Measurements from ENCODE around the gene TMTC4. TPM values are rescaled to one million over a fixed set of nuclear protein-coding genes. Genes with fewer than 3 reads are reported as not detected.
A peak's percentile ranks its signal among the peaks of the same experiment; 100 is the strongest.

The TMTC4 gene
- total RNA-seq, 1 experiment from 2014 or later, result 14.6 TPM

GRCh38 chr13:100596516-100596915 is 78.1 kb downstream of the TMTC4 start:
- no peaks in the 10 kb centered on the region for H3K9me3 ChIP-seq (ENCODE audit: control insufficient read depth, insufficient read depth, low read depth, low read length)
- ChIA-PET POLR2A (no interaction called here), CTCF (no interaction called here)
- in situ Hi-C loops (cut with HindIII; ENCODE audit: low pct_unique_long_range_greater_than_20kb, low sequenced_read_pairs) (no loop called here), intact Hi-C loops (cut with micrococcal nuclease; ENCODE audit: unreplicated experiment) (no loop called here)
- H3K27me3 ChIP-seq (ENCODE audit: control insufficient read depth, insufficient read depth, low read length), result no peaks in the 10 kb centered on the region
- ATAC-seq (no peak), DNase-seq (ENCODE audit: low read depth, low spot score) (no peak)
- H3K36me3 ChIP-seq (ENCODE audit: control insufficient read depth, insufficient read depth, low read length), result no peaks in the 10 kb centered on the region
- no peak for TF ChIP-seq REST (IDR thresholded peaks at IDR 0.05; ENCODE audit: insufficient read depth in 1 of 2, low read depth in 2 of 2, low read length in 1 of 2)
- TF ChIP-seq CTCF (IDR thresholded peaks at IDR 0.05), result no peak
- TF ChIP-seq TCF7L2 (IDR thresholded peaks at IDR 0.05; ENCODE audit: low read depth, low read length), result no peak
- no peak for TF ChIP-seq POLR2AphosphoS5 (IDR thresholded peaks at IDR 0.05; ENCODE audit: low read depth, low read length)
- no peak for TF ChIP-seq SIN3A (IDR thresholded peaks at IDR 0.05; ENCODE audit: borderline replicate concordance, insufficient read depth, low read depth, low read length)
- no peak overlapping the region for H3K27ac ChIP-seq (ENCODE audit: low read length)
- no peaks in the 10 kb centered on the region for H3K4me1 ChIP-seq (ENCODE audit: control insufficient read depth, insufficient read depth, low read length)
- BruUV-seq (replicated peaks), result no TSS peak
- H3K4me3 ChIP-seq (ENCODE audit: low read depth in 2 of 2, low read length in 2 of 2), result no peak overlapping the region

- no peak for ATAC-seq
- no peak for DNase-seq (ENCODE audit: low read depth, low spot score)
- no peak for TF ChIP-seq TCF7L2 (IDR thresholded peaks at IDR 0.05; ENCODE audit: low read depth, low read length)
- peak; percentile 45 for TF ChIP-seq CTCF (IDR thresholded peaks at IDR 0.05)
- no peaks in the 10 kb centered on the region for H3K27me3 ChIP-seq (ENCODE audit: control insufficient read depth, insufficient read depth, low read length)
- no peaks in the 10 kb centered on the region for H3K4me1 ChIP-seq (ENCODE audit: control insufficient read depth, insufficient read depth, low read length)
- no peaks in the 10 kb centered on the region for H3K9me3 ChIP-seq (ENCODE audit: control insufficient read depth, insufficient read depth, low read depth, low read length)
- no peak overlapping the region for H3K4me3 ChIP-seq (ENCODE audit: low read depth in 2 of 2, low read length in 2 of 2)
- intact Hi-C loops (cut with micrococcal nuclease; ENCODE audit: unreplicated experiment) (no loop called here), in situ Hi-C loops (cut with HindIII; ENCODE audit: low pct_unique_long_range_greater_than_20kb, low sequenced_read_pairs) (no loop called here)
- H3K36me3 ChIP-seq (ENCODE audit: control insufficient read depth, insufficient read depth, low read length), result no peaks in the 10 kb centered on the region
- no peak overlapping the region for H3K27ac ChIP-seq (ENCODE audit: low read length)
- BruUV-seq (replicated peaks), result no TSS peak
- CTCF ChIA-PET, result no interaction called here
- POLR2A ChIA-PET, result no interaction called here
Observed at GRCh38 chr13:100594731-100595130, 79.9 kb downstream of the TMTC4 start.

GRCh38 chr13:100594255-100594654 is 80.3 kb downstream of the TMTC4 start:
- H3K27me3 ChIP-seq (ENCODE audit: control insufficient read depth, insufficient read depth, low read length), result no peaks in the 10 kb centered on the region
- no TSS peak for BruUV-seq (replicated peaks)
- in situ Hi-C loops (cut with HindIII; ENCODE audit: low pct_unique_long_range_greater_than_20kb, low sequenced_read_pairs) (no loop called here), intact Hi-C loops (cut with micrococcal nuclease; ENCODE audit: unreplicated experiment) (no loop called here)
- no peak overlapping the region for H3K27ac ChIP-seq (ENCODE audit: low read length)
- H3K4me1 ChIP-seq (ENCODE audit: control insufficient read depth, insufficient read depth, low read length), result no peaks in the 10 kb centered on the region
- ChIA-PET POLR2A (no interaction called here), CTCF (no interaction called here)
- TF ChIP-seq REST (IDR thresholded peaks at IDR 0.05; ENCODE audit: insufficient read depth in 1 of 2, low read depth in 2 of 2, low read length in 1 of 2) (no peak), SIN3A (IDR thresholded peaks at IDR 0.05; ENCODE audit: borderline replicate concordance, insufficient read depth, low read depth, low read length) (no peak), POLR2AphosphoS5 (IDR thresholded peaks at IDR 0.05; ENCODE audit: low read depth, low read length) (no peak), CTCF (IDR thresholded peaks at IDR 0.05) (no peak), TCF7L2 (IDR thresholded peaks at IDR 0.05; ENCODE audit: low read depth, low read length) (no peak)
- DNase-seq (ENCODE audit: low read depth, low spot score), result no peak
- ATAC-seq, result no peak
- no peaks in the 10 kb centered on the region for H3K9me3 ChIP-seq (ENCODE audit: control insufficient read depth, insufficient read depth, low read depth, low read length)
- H3K36me3 ChIP-seq (ENCODE audit: control insufficient read depth, insufficient read depth, low read length), result no peaks in the 10 kb centered on the region
- H3K4me3 ChIP-seq (ENCODE audit: low read depth in 2 of 2, low read length in 2 of 2), result no peak overlapping the region
